ENCODE results near the gene COX20. TPM values are rescaled to one million over a fixed set of nuclear protein-coding genes. Genes with fewer than 3 reads are reported as not detected.

Gene COX20
- polyA plus RNA-seq, 1 donor from 2014 or later = 169 TPM

DNA sequence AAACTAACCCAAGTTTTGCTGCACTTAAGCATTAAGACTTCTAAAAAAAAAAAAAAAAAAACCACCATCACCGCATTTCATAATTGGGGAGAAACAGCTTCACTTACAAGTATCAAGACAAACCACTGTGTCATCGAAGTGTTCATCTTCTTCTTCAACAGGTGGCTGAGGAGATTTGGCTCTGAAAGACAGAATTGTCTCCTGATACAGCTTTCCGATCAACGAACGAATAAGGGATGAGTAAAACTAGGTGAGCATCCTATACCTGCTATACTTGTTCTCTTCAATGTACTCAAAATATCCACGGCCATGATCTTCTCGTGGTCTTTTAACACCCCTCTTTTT, 26.9 kb downstream of the COX20 start:
- Histone ChIP-seq H3K79me2 (replicated peaks; ENCODE audit: insufficient read depth, low read length) (peaks cover 63% of the 10 kb centered on the region), H3K9ac (ENCODE audit: low read length) (peak overlapping the region; percentile 100), H3K9me2 (ENCODE audit: insufficient read depth, low read length) (no peaks in the 10 kb centered on the region), H3K4me2 (ENCODE audit: low read length) (peak overlapping the region; percentile 77), H4K20me1 (ENCODE audit: insufficient read depth) (peaks cover 39% of the 10 kb centered on the region), H3K27me3 (ENCODE audit: insufficient read depth, low read depth, low read length) (no peaks in the 10 kb centered on the region), H2AFZ (ENCODE audit: low read depth, low read length) (no peak overlapping the region), H3K27ac (ENCODE audit: low read length) (peak overlapping the region; percentile 100), H3K36me3 (ENCODE audit: insufficient read depth, low read length) (peaks cover 7% of the 10 kb centered on the region), H3K9me3 (ENCODE audit: low read length) (no peaks in the 10 kb centered on the region), H3F3A (ENCODE audit: insufficient read depth, low read length, poor library complexity, severe bottlenecking) (peaks cover 14% of the 10 kb centered on the region), H3K4me3 (ENCODE audit: low read length) (peak overlapping the region; percentile 97)
- TF ChIP-seq, protein P1, sequence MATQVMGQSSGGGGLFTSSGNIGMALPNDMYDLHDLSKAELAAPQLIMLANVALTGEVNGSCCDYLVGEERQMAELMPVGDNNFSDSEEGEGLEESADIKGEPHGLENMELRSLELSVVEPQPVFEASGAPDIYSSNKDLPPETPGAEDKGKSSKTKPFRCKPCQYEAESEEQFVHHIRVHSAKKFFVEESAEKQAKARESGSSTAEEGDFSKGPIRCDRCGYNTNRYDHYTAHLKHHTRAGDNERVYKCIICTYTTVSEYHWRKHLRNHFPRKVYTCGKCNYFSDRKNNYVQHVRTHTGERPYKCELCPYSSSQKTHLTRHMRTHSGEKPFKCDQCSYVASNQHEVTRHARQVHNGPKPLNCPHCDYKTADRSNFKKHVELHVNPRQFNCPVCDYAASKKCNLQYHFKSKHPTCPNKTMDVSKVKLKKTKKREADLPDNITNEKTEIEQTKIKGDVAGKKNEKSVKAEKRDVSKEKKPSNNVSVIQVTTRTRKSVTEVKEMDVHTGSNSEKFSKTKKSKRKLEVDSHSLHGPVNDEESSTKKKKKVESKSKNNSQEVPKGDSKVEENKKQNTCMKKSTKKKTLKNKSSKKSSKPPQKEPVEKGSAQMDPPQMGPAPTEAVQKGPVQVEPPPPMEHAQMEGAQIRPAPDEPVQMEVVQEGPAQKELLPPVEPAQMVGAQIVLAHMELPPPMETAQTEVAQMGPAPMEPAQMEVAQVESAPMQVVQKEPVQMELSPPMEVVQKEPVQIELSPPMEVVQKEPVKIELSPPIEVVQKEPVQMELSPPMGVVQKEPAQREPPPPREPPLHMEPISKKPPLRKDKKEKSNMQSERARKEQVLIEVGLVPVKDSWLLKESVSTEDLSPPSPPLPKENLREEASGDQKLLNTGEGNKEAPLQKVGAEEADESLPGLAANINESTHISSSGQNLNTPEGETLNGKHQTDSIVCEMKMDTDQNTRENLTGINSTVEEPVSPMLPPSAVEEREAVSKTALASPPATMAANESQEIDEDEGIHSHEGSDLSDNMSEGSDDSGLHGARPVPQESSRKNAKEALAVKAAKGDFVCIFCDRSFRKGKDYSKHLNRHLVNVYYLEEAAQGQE (IDR thresholded peaks at IDR 0.05; ENCODE audit: borderline replicate concordance) = no peak
- TF ChIP-seq RAD21 (conservative IDR thresholded peaks at IDR 0.05) (no peak), TAF1 (IDR thresholded peaks at IDR 0.05; ENCODE audit: low read depth) (no peak), MXI1 (conservative IDR thresholded peaks at IDR 0.05; ENCODE audit: poor library complexity, severe bottlenecking) (no peak), SMC3 (conservative IDR thresholded peaks at IDR 0.05; ENCODE audit: poor library complexity) (no peak), EZH2 (IDR thresholded peaks at IDR 0.05; ENCODE audit: borderline replicate concordance, insufficient read depth, low read length, poor library complexity, severe bottlenecking) (no peak), EP300 (conservative IDR thresholded peaks at IDR 0.05; ENCODE audit: poor library complexity, severe bottlenecking) (no peak), POLR2AphosphoS5 (IDR thresholded peaks at IDR 0.05) (no peak)
- TF ChIP-seq, protein P2, sequence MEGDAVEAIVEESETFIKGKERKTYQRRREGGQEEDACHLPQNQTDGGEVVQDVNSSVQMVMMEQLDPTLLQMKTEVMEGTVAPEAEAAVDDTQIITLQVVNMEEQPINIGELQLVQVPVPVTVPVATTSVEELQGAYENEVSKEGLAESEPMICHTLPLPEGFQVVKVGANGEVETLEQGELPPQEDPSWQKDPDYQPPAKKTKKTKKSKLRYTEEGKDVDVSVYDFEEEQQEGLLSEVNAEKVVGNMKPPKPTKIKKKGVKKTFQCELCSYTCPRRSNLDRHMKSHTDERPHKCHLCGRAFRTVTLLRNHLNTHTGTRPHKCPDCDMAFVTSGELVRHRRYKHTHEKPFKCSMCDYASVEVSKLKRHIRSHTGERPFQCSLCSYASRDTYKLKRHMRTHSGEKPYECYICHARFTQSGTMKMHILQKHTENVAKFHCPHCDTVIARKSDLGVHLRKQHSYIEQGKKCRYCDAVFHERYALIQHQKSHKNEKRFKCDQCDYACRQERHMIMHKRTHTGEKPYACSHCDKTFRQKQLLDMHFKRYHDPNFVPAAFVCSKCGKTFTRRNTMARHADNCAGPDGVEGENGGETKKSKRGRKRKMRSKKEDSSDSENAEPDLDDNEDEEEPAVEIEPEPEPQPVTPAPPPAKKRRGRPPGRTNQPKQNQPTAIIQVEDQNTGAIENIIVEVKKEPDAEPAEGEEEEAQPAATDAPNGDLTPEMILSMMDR (IDR thresholded peaks at IDR 0.05; ENCODE audit: poor library complexity, severe bottlenecking) = no peak

DNA sequence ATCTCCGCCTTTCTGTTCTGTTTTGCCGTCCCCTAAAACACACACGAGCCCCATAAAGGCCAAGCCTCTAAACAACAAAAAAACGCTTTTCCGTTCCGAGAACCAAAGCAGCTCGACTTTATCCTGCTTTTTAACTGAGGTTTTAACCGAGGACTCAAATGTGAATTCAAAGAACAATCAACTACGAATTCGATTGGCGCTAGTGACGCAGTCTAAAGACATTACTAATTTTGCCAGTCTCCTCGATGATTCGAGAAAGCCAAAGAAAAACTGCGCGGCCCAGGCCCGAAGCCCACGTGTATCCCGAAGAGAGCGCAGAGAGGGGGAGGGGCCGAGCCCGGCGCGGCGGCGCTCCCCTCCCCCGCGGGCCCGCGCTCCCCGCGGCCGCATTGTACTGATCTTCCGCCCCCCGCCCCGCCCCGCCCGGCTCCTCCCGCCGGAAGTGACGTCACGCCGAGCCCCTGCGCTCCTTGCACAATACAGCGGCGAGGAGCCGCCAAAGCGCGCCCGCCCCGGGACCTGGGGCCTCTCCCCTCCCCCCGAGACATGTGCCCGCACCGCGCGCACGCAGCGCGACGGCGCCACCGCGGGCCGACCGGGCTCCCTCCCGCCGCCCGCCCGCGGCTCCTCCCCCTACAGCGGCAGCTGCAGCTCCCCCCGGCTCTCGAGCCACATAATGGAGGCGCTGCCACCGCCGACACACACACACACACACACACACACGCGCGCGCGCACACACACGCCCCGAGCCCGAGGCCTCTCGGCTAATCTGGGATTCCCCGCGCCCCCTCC, 27.4 kb downstream of the COX20 start:
- Histone ChIP-seq H3K9me3 (ENCODE audit: low read length) (no peaks in the 10 kb centered on the region), H3F3A (ENCODE audit: insufficient read depth, low read length, poor library complexity, severe bottlenecking) (peaks cover 10% of the 10 kb centered on the region), H4K20me1 (ENCODE audit: insufficient read depth) (peaks cover 35% of the 10 kb centered on the region), H2AFZ (ENCODE audit: low read depth, low read length) (no peak overlapping the region), H3K9ac (ENCODE audit: low read length) (peak overlapping the region; percentile 100), H3K36me3 (ENCODE audit: insufficient read depth, low read length) (peaks cover 7% of the 10 kb centered on the region), H3K4me3 (ENCODE audit: low read length) (peak overlapping the region; percentile 97), H3K79me2 (replicated peaks; ENCODE audit: insufficient read depth, low read length) (peaks cover 58% of the 10 kb centered on the region), H3K27me3 (ENCODE audit: insufficient read depth, low read depth, low read length) (no peaks in the 10 kb centered on the region), H3K4me2 (ENCODE audit: low read length) (peak overlapping the region; percentile 77), H3K9me2 (ENCODE audit: insufficient read depth, low read length) (no peaks in the 10 kb centered on the region), H3K27ac (ENCODE audit: low read length) (peak overlapping the region; percentile 100)
- TF ChIP-seq MXI1 (conservative IDR thresholded peaks at IDR 0.05; ENCODE audit: poor library complexity, severe bottlenecking) = peak; percentile 97
- TF ChIP-seq EP300 (conservative IDR thresholded peaks at IDR 0.05; ENCODE audit: poor library complexity, severe bottlenecking) = peak; percentile 79
- TF ChIP-seq SMC3 (conservative IDR thresholded peaks at IDR 0.05; ENCODE audit: poor library complexity) = peak; percentile 6
- TF ChIP-seq, protein P2 (IDR thresholded peaks at IDR 0.05; ENCODE audit: poor library complexity, severe bottlenecking) = peak; percentile 16
- TF ChIP-seq RAD21 (conservative IDR thresholded peaks at IDR 0.05) = no peak
- TF ChIP-seq, protein P1 (IDR thresholded peaks at IDR 0.05; ENCODE audit: borderline replicate concordance) = peak; percentile 30
- TF ChIP-seq POLR2AphosphoS5 (IDR thresholded peaks at IDR 0.05) = peak; percentile 71
- no peak for TF ChIP-seq TAF1 (IDR thresholded peaks at IDR 0.05; ENCODE audit: low read depth)
